Hepatocyte (in vitro differentiated cells): ENCODE data around the gene ZMYND8. TPM values are rescaled to one million over a fixed set of nuclear protein-coding genes. Genes with fewer than 3 reads are reported as not detected.

ENCODE experiments used
- DNase-seq: peaks from one replicate; pipeline ENCODE4 v3.0.0-alpha.2; 2016; ENCODE audit warnings: low spot score
- H2AFZ ChIP-seq: fragments of 200-600 bp; sonication (generic); 2 replicates; pipeline ENCODE4 v1.6.0; 2016; ENCODE audit warnings: antibody characterized with exemption, mild to moderate bottlenecking
- H3K27ac ChIP-seq: fragments of 200-600 bp; sonication (generic); 2 replicates; pipeline ENCODE4 v1.5.1; 2016; ENCODE audit warnings: mild to moderate bottlenecking
- H3K27me3 ChIP-seq: fragments of 200-600 bp; sonication (generic); 2 replicates; pipeline ENCODE4 v1.6.1; 2016
- H3K36me3 ChIP-seq: fragments of 200-600 bp; sonication (generic); replicated peaks from 2 replicates; pipeline ENCODE4 v1.5.1; 2016; ENCODE audit warnings: low read depth; ENCODE audit not compliant: insufficient read depth
- H3K4me1 ChIP-seq: fragments of 200-600 bp; sonication (generic); 2 replicates; pipeline ENCODE4 v1.5.1; 2016; ENCODE audit warnings: mild to moderate bottlenecking, moderate library complexity; ENCODE audit not compliant: insufficient read depth
- H3K4me2 ChIP-seq: fragments of 200-600 bp; sonication (generic); 2 replicates; pipeline ENCODE4 v1.6.0; 2016
- H3K4me3 ChIP-seq: fragments of 200-600 bp; sonication (generic); 2 replicates; pipeline ENCODE4 v1.5.1; 2016; ENCODE audit warnings: mild to moderate bottlenecking
- H3K79me2 ChIP-seq: fragments of 200-600 bp; sonication (generic); 2 replicates; pipeline ENCODE4 v1.6.0; 2017; ENCODE audit warnings: mild to moderate bottlenecking
- H3K9me2 ChIP-seq: fragments of 200-600 bp; sonication (generic); replicated peaks from 2 replicates; pipeline ENCODE4 v1.6.0; 2017; ENCODE audit warnings: mild to moderate bottlenecking; ENCODE audit not compliant: insufficient read depth
- H3K9me3 ChIP-seq: fragments of 200-600 bp; sonication (generic); 2 replicates; pipeline ENCODE4 v1.5.1; 2016; ENCODE audit warnings: low read depth, mild to moderate bottlenecking
- H4K20me1 ChIP-seq: fragments of 200-600 bp; sonication (generic); 2 replicates; pipeline ENCODE4 v1.6.0; 2016; ENCODE audit warnings: mild to moderate bottlenecking; ENCODE audit not compliant: insufficient read depth, poor library complexity, severe bottlenecking
- CTCF ChIP-seq: fragments of 200-600 bp; sonication (generic); IDR thresholded peaks from 2 replicates; pipeline ENCODE4 v1.5.1; 2016; ENCODE audit warnings: antibody characterized with exemption, mild to moderate bottlenecking; ENCODE audit not compliant: poor library complexity
- EZH2 ChIP-seq: fragments of 200-600 bp; sonication (generic); IDR thresholded peaks from 2 replicates; pipeline ENCODE4 v1.6.1; 2016; ENCODE audit warnings: antibody characterized with exemption, mild to moderate bottlenecking, borderline replicate concordance
- EZH2phosphoT487 ChIP-seq: fragments of 200-600 bp; sonication (generic); IDR thresholded peaks from one replicate; pipeline ENCODE4 v1.6.1; 2018; ENCODE audit warnings: antibody characterized with exemption, mild to moderate bottlenecking, low read depth, moderate library complexity; ENCODE audit not compliant: unreplicated experiment, severe bottlenecking
- WGBS: methylation state at CpG from one replicate; pipeline ENCODE4 v1.1.6; 2016; ENCODE audit warnings: low lambda C conversion rate; ENCODE audit errors: missing lambda C conversion rate; 5-methylcytosine and 5-hydroxymethylcytosine counted together
- polyA plus RNA-seq: library from polyadenylated mRNA; unstranded; fragments of >200 nt; fragmentation: Nextera tagmentation; extraction: Ambion mirVana; gene quantifications from 2 replicates; pipeline ENCODE4 v1.2.1, GENCODE V29; 2016
- total RNA-seq: library from RNA; depleted of rRNA; stranded (reverse); fragments of >200 nt; gene quantifications from 2 replicates; pipeline ENCODE4 v1.2.3, GENCODE V29; 2014

ZMYND8 gene
- total and polyA plus RNA-seq, 2 experiments from 2014 or later: 30.3 to 34.3 TPM

GRCh38 chr20:47236639-47236900 lies 119.9 kb downstream of the ZMYND8 start:
- Histone ChIP-seq H3K36me3 (no peaks in the 10 kb centered on the region), H3K79me2 (peaks cover 22% of the 10 kb centered on the region), H3K4me1 (peaks cover 4% of the 10 kb centered on the region), H3K4me3 (no peak overlapping the region), H4K20me1 (peaks cover 4% of the 10 kb centered on the region), H2AFZ (no peak overlapping the region), H3K4me2 (no peak overlapping the region), H3K9me3 (no peaks in the 10 kb centered on the region), H3K27ac (no peak overlapping the region), H3K9me2 (no peaks in the 10 kb centered on the region), H3K27me3 (no peaks in the 10 kb centered on the region)
- 75% methylated on average over 1 of the region's 1 CpG for WGBS
- DNase-seq: no peak
- TF ChIP-seq CTCF (no peak), EZH2 (no peak), EZH2phosphoT487 (no peak)

GRCh38 chr20:47235853-47236638 lies 120.5 kb downstream of the ZMYND8 start:
- no peak for DNase-seq
- WGBS: 94% methylated on average over 14 of the region's 14 CpGs
- Histone ChIP-seq H2AFZ (no peak overlapping the region), H3K27ac (no peak overlapping the region), H3K9me2 (no peaks in the 10 kb centered on the region), H4K20me1 (peaks cover 4% of the 10 kb centered on the region), H3K36me3 (no peaks in the 10 kb centered on the region), H3K4me2 (no peak overlapping the region), H3K4me1 (peaks cover 4% of the 10 kb centered on the region), H3K79me2 (peaks cover 25% of the 10 kb centered on the region), H3K9me3 (no peaks in the 10 kb centered on the region), H3K4me3 (no peak overlapping the region), H3K27me3 (no peaks in the 10 kb centered on the region)
- no peak for TF ChIP-seq EZH2
- no peak for TF ChIP-seq EZH2phosphoT487
- TF ChIP-seq CTCF: no peak

GRCh38 chr20:47235111-47235510 lies 121.4 kb downstream of the ZMYND8 start:
- Histone ChIP-seq H3K79me2 (peaks cover 20% of the 10 kb centered on the region), H3K9me2 (no peaks in the 10 kb centered on the region), H3K27ac (no peak overlapping the region), H3K27me3 (no peaks in the 10 kb centered on the region), H2AFZ (no peak overlapping the region), H4K20me1 (no peaks in the 10 kb centered on the region), H3K9me3 (no peaks in the 10 kb centered on the region), H3K4me2 (no peak overlapping the region), H3K4me1 (peaks cover 4% of the 10 kb centered on the region), H3K36me3 (no peaks in the 10 kb centered on the region), H3K4me3 (no peak overlapping the region)
- no peak for DNase-seq
- TF ChIP-seq CTCF: no peak
- TF ChIP-seq EZH2phosphoT487: no peak
- TF ChIP-seq EZH2: no peak
- 96% methylated on average over 6 of the region's 6 CpGs for WGBS
